ENCODE data around the gene RNLS. TPM values are rescaled to one million over a fixed set of nuclear protein-coding genes. Genes with fewer than 3 reads are reported as not detected.

Gene RNLS
- total RNA-seq, 1 donor, result 2.4 TPM

DNA sequence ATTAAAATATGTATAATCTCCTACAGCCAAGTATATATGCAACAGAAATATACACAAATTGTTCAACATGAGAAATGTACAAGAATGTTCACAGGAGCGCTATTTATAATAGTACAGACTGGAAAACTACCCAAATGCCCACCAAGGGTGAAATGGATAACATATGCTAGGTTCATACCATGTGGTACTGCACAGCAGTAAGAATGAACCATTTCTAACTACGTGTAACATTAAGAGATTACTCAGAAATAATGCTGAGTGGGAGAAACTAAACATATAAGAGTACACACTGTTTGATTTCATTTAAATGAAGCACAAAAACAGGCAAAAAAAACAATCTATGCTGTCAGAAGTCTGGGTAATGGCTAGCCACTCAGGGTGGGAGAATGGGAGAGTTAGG, 45.8 kb downstream of the RNLS start:
- H3K4me1 ChIP-seq (ENCODE audit: insufficient read depth, low read length), result no peaks in the 10 kb centered on the region
- no peaks in the 10 kb centered on the region for H3K27me3 ChIP-seq (ENCODE audit: insufficient read depth, low read length)
- H3K4me3 ChIP-seq (ENCODE audit: low read length), result no peak overlapping the region
- H3K9me3 ChIP-seq (ENCODE audit: low read depth, low read length), result no peaks in the 10 kb centered on the region

DNA sequence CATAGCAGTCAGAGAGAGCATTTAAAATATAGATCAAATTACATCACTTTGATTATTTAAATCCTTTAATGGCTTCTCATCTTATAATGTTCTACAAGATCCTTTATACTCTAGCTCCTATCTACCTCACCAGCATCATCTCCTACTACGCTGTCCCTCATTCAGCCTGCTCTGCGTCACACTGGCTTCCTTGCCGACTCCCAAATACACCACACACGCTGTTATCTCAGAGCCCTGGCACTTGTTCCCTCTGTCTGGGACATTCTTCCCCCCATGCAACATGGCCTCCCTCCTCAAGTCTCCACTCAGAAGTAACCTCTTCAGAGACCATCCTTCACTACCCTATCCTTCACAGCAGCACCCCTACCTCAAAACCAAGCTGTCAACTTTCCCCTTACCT, 46.7 kb downstream of the RNLS start:
- no peaks in the 10 kb centered on the region for H3K4me1 ChIP-seq (ENCODE audit: insufficient read depth, low read length)
- H3K4me3 ChIP-seq (ENCODE audit: low read length), result no peak overlapping the region
- H3K9me3 ChIP-seq (ENCODE audit: low read depth, low read length), result no peaks in the 10 kb centered on the region
- H3K27me3 ChIP-seq (ENCODE audit: insufficient read depth, low read length), result no peaks in the 10 kb centered on the region

DNA sequence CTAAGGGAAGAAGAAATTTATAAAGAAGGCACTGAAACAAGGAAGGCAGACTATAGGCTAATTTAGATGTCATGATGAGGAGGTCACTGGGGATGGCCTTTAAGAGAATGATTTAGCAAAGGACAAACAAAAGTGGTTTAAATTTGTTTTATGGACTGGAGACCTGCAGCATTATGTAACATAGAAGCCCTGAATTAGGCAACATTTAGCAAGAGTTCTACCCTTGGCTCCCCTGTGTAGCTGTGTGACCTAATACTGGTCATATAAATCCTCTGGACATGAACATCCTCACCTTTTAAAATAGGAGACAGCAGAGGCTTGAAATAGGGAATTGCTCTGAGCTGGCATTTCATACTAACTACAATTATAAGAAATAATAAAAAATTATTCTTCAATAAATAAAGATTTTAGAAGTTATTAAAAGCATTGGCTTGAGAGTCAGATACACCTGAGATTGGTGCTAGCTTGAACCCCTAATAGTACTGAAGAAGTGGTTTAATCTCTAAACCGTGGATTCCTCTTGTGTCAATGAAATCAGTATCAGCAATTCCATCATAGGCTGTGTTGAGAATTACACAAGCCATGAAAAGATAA, 48.9 kb downstream of the RNLS start:
- no peaks in the 10 kb centered on the region for H3K9me3 ChIP-seq (ENCODE audit: low read depth, low read length)
- no peak overlapping the region for H3K4me3 ChIP-seq (ENCODE audit: low read length)
- no peaks in the 10 kb centered on the region for H3K4me1 ChIP-seq (ENCODE audit: insufficient read depth, low read length)
- no peaks in the 10 kb centered on the region for H3K27me3 ChIP-seq (ENCODE audit: insufficient read depth, low read length)

DNA sequence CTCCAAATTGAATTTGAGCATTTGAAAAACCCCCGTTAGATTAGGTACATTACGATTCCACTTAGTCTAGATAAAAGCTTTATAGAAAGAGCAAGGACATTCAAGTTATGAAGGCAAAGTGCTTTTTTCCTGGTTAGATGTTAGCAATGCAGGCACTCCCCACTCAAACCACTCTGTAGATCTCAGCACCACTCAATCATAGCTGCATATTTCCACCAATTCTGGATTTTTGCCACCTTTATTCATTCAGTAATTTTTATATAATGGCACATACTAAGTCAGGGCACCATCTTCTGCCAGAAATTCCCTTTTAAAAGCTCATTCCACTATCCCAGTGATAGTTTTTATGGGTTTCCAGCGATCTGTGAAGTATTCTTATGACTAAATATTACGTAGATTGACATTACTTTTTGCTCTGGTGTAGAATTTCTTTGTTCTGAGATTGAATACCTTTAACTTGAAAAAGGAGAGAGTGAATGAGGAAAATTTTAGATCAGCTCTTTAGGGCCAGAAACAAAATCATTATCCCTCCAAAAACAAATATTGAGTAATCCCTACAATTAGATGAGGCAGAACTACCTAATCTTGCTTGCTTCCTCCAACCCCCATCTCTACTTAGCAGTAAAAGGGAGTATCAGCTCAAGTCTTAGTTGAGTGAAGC, 51.6 kb downstream of the RNLS start:
- Histone ChIP-seq H3K4me3 (ENCODE audit: low read length) (no peak overlapping the region), H3K4me1 (ENCODE audit: insufficient read depth, low read length) (no peaks in the 10 kb centered on the region), H3K27me3 (ENCODE audit: insufficient read depth, low read length) (no peaks in the 10 kb centered on the region), H3K9me3 (ENCODE audit: low read depth, low read length) (no peaks in the 10 kb centered on the region)

DNA sequence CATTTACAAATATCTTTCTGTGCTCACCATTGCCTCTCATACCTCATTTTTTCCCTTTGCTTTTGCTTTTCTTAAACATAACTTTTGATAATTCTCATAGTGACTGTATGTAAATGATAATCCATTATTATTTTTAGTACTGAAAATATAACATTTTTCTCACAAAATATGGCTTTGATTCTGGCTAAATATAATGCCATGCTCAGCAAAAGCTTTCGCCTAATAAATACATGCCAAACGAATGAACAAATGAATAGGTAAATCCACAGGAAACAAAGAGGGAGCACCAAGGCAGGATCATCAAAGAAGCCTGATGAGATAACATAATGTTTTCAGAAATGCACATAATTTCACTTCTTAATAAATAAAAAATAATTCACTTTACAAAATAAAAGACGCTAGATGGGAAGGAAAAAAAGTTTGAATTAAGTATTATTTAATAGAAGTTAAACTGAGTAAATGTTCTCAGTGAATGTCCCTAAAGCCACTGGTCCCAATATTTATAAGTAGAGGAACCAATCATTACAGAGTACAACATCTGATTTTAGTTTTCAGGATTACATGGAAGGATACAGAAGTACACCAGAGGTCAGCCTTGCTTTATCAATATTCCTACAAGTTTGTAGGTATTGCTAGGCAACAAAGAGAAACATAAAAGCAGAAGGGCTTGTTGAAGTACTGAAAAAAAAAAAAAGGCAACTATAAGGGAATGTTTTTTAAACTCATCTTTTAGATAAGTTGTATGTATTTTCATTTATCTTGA, 52.3 kb downstream of the RNLS start:
- no peaks in the 10 kb centered on the region for H3K9me3 ChIP-seq (ENCODE audit: low read depth, low read length)
- no peaks in the 10 kb centered on the region for H3K4me1 ChIP-seq (ENCODE audit: insufficient read depth, low read length)
- no peaks in the 10 kb centered on the region for H3K27me3 ChIP-seq (ENCODE audit: insufficient read depth, low read length)
- H3K4me3 ChIP-seq (ENCODE audit: low read length), result no peak overlapping the region

DNA sequence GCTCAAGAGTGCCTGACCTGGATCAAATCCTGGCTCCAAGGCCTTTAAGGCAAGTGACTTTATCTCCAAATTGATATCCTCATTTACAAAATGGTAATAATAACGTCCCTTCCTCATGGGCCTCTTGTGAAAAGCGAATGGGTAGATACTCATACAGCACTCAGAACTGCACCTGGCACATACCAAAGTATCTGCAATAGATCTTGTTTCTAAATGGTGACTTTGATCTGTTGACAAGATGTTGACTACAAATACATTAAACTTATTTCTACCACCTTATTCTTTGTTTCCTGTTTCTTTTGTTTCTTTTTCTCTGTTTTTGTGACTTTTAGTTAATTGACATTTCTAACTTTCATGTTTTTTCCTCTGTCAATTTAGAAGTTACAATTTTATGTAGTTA, 53.0 kb downstream of the RNLS start:
- H3K4me3 ChIP-seq (ENCODE audit: low read length), result no peak overlapping the region
- H3K9me3 ChIP-seq (ENCODE audit: low read depth, low read length), result no peaks in the 10 kb centered on the region
- H3K27me3 ChIP-seq (ENCODE audit: insufficient read depth, low read length), result no peaks in the 10 kb centered on the region
- no peaks in the 10 kb centered on the region for H3K4me1 ChIP-seq (ENCODE audit: insufficient read depth, low read length)

DNA sequence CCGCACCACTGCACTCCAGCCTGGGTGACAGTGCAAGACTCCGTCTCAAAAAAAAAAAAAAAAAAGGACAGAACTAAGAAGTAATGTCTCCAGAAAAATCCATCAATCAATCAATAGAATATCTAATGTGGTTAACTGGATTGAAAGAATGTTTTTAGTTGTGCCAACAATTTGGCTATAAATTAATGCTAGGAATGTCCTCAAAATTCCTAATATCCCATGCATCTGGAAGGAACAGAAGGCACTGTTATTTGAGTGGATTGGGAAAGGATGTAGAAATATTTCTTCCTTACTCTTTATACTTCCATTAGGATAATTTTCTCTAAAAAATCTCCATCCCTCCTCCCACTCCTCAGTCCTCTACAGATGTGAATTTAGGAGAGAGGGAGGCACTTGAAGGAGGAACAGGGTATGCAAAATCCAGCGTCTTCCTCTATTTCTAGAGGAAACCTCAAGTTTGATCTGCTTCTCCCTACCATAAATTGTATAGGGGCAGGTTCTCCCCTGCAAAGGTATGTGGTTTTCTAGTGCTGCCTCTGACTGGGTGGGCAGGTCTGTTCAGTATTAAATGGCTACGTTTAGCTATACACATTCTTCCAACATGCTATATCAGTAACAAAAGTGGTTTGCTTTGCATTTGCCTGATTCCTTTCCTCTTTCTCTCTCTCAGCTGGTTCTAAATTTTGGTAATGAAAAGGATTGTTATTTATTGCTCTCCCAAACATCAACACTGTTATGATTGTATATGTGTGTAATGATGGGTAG, 54.1 kb downstream of the RNLS start:
- Histone ChIP-seq H3K27me3 (ENCODE audit: insufficient read depth, low read length) (no peaks in the 10 kb centered on the region), H3K9me3 (ENCODE audit: low read depth, low read length) (no peaks in the 10 kb centered on the region), H3K4me3 (ENCODE audit: low read length) (no peak overlapping the region), H3K4me1 (ENCODE audit: insufficient read depth, low read length) (no peaks in the 10 kb centered on the region)

DNA sequence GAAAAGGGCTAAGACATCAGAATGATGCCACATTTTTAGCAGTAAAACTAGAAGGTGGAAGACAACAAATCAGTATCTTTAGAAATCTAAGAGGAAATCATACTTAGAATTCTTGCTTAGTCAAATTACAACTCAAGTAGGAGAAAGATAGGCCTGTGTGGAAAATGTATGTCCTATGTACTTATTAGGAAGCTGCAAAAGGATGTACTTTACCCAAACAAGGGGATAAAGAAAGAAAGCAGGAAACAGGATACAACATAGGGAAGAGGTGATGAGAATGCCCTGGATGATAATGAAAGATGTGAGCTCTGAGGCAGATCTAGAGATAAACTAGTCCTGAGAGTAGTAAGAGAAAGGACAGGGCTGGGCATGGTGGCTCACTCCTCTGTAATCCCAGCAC, 54.9 kb downstream of the RNLS start:
- H3K27me3 ChIP-seq (ENCODE audit: insufficient read depth, low read length), result no peaks in the 10 kb centered on the region
- H3K4me3 ChIP-seq (ENCODE audit: low read length), result no peak overlapping the region
- no peaks in the 10 kb centered on the region for H3K9me3 ChIP-seq (ENCODE audit: low read depth, low read length)
- H3K4me1 ChIP-seq (ENCODE audit: insufficient read depth, low read length), result no peaks in the 10 kb centered on the region

DNA sequence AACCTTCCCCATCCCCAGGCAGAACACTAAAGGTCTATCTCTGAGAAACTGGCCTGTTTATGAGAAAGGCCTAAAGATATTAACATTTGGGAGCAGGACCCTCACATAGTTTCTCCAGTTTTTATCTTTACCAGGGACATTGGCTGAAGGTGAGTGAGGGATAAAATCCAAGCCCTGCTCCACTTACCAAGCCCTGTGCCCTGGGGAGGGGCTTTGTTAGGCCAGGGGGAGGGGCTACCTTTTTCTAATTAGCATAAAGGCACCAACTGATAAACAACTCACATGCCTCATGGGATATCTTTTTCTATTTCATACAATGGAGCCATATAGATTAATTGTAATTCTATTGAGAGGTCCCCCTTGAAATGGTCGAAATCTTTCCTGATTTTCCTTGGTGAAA, 55.9 kb downstream of the RNLS start:
- no peaks in the 10 kb centered on the region for H3K9me3 ChIP-seq (ENCODE audit: low read depth, low read length)
- no peaks in the 10 kb centered on the region for H3K4me1 ChIP-seq (ENCODE audit: insufficient read depth, low read length)
- no peak overlapping the region for H3K4me3 ChIP-seq (ENCODE audit: low read length)
- no peaks in the 10 kb centered on the region for H3K27me3 ChIP-seq (ENCODE audit: insufficient read depth, low read length)

DNA sequence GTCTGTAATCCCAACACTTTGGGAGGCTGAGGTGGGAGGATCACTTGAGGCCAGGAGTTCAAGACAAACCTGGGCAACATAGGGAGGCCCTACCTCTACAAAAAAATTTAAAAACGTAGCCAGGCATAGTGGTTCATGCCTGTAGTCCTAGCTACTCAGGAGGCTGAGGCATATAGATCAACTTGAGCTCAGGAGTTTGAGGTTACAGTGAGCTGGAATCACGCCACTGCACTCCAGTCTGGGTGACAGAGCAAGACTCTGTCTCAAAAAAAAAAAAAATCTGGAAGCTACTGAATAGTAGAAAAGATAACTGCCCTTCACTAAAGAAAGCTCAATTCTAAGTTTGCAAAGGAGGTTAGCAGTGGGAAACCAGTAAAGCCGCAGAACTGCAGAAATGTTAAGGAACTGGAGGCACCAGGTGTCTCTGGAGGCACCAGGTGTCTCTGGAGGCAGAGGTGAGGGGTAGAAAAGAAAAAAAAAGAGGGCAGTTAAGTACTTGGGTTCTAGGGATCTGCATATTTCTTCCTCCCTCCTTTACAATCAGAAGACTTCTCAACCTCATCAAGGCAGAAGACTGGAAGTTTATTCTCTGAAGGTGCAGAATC, 56.5 kb downstream of the RNLS start:
- Histone ChIP-seq H3K4me1 (ENCODE audit: insufficient read depth, low read length) (no peaks in the 10 kb centered on the region), H3K4me3 (ENCODE audit: low read length) (no peak overlapping the region), H3K27me3 (ENCODE audit: insufficient read depth, low read length) (no peaks in the 10 kb centered on the region), H3K9me3 (ENCODE audit: low read depth, low read length) (no peaks in the 10 kb centered on the region)

DNA sequence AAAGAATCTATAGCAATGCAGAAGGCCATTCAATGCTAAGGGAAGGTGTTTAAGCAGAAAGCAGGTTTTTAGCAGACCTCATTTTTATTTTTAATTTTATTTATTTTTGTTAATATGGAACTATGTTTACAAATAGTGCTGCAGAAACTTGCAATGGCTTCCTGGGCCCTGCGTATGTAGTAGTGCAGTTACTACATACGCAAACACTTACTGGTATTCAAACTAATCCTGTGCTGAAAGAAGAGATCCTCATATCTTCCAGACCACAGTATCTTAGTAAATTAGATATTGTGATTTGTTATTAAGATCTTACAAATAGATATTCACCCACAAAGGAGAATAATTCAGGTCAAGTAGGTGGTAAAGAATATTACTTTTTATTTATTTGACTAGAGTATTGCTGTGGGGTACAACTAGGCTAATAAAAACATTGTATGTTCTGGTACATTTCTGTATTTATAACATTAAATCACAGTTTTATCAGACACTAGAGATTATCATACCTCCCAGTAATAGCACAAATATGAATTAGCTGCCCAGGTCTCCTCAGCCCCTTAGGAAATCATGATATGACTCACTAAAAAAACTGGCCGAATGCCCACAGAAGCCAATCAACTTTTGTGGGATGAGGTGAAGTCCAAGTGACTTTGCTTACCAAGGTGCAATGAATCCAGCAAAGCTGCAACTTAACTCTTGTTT, 57.6 kb downstream of the RNLS start:
- H3K4me3 ChIP-seq (ENCODE audit: low read length), result no peak overlapping the region
- no peaks in the 10 kb centered on the region for H3K4me1 ChIP-seq (ENCODE audit: insufficient read depth, low read length)
- H3K9me3 ChIP-seq (ENCODE audit: low read depth, low read length), result no peaks in the 10 kb centered on the region
- H3K27me3 ChIP-seq (ENCODE audit: insufficient read depth, low read length), result no peaks in the 10 kb centered on the region

DNA sequence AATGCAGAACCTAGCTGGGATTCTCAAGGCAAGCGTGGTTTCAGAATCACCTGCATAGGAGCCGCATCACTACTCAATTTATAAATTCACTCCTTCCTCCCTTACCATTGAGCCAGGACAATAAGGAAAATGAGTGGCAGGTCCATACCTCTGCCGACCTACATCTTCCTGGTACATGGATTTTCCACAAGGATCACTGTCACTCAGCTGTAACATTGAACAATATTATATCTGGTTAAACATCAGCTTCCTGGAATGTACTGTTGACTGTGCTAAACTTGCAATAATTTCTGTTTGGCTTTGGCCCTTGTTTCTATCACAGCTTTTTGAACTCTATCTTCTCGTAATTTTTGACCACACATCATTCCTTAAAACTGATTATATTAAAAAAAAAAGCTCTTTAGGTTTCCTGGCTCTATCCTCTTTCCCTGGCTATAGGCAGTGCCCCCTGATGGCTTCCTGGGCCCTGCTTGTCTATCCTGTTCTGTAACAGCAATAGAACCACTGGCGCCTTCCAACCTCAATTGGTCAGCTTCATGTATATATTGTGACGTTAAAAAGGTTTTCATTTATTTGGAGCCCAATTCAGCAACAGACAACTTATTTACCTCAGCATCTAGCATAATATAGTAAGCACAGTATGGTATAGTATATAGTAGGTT, 59.2 kb downstream of the RNLS start:
- H3K4me3 ChIP-seq (ENCODE audit: low read length), result no peak overlapping the region
- no peaks in the 10 kb centered on the region for H3K9me3 ChIP-seq (ENCODE audit: low read depth, low read length)
- H3K27me3 ChIP-seq (ENCODE audit: insufficient read depth, low read length), result no peaks in the 10 kb centered on the region
- H3K4me1 ChIP-seq (ENCODE audit: insufficient read depth, low read length), result no peaks in the 10 kb centered on the region

DNA sequence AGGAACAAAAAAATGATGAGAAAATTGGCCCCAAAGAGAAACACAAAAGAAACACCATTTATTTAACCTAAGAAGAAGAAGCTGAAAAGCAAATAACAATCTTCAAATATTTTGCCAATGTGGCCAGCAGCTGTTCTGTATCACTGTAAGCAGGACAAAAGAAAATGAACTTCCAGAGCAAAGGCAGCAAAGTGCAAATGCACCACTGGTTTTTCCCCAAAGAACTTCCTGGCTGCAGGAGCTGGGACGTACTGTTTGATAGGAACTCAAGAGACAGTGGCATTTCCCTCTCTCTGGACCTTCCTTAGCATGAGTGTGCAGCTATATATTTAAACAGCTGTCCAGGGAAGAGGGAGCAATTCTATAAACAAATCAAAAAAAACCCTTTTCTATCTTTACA, 60.4 kb downstream of the RNLS start:
- no peak overlapping the region for H3K4me3 ChIP-seq (ENCODE audit: low read length)
- no peaks in the 10 kb centered on the region for H3K27me3 ChIP-seq (ENCODE audit: insufficient read depth, low read length)
- H3K4me1 ChIP-seq (ENCODE audit: insufficient read depth, low read length), result no peaks in the 10 kb centered on the region
- H3K9me3 ChIP-seq (ENCODE audit: low read depth, low read length), result no peaks in the 10 kb centered on the region

DNA sequence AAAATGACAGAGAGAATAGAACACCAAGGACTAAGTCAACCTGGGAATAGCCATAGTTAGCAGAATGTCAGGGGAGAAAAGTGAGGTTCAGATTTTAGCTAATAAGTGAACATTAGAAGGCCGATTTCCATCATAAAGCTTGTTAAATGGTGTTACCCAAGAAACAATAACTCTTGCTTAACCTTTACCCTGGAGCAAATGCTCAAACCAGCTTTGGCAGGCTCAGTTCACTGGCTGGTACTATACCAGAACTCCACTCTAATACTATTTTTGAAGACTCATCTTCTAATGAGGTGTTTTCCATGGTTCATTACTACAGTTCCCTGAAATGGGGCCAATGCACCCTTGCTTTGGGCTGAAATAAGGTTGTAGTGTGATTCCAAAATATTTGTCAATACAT, 61.3 kb downstream of the RNLS start:
- H3K4me3 ChIP-seq (ENCODE audit: low read length), result no peak overlapping the region
- no peaks in the 10 kb centered on the region for H3K9me3 ChIP-seq (ENCODE audit: low read depth, low read length)
- H3K4me1 ChIP-seq (ENCODE audit: insufficient read depth, low read length), result no peaks in the 10 kb centered on the region
- no peaks in the 10 kb centered on the region for H3K27me3 ChIP-seq (ENCODE audit: insufficient read depth, low read length)
